Naive thymus-derived CD8-positive, alpha-beta T cell (primary cell): ENCODE results near the gene MRPL54. TPM values are rescaled to one million over a fixed set of nuclear protein-coding genes. Genes with fewer than 3 reads are reported as not detected.

ENCODE experiments used
- polyA plus RNA-seq, 3 donors: library from polyadenylated mRNA; unstranded; fragments of 300-500 nt; fragmentation: Illumina TruSeq; gene quantifications; one replicate each; pipeline ENCODE4 v1.2.3, GENCODE V29; 2021
- total RNA-seq, 8 experiments: library from RNA in 2 of 8; stranded (reverse) in 2 of 8; gene quantifications; one replicate each; pipeline ENCODE4 v1.2.3 and lab custom pipeline; 2021 to 2026

MRPL54 gene
- total and polyA plus RNA-seq, 5 experiments from 2014 or later, result 51.6 to 168 (median 92.5) TPM

Other genes starting within 250 kb of the MRPL54 start
- gene TEKTIP1, start 223.5 kb upstream of the MRPL54 start, total RNA-seq, result 10 to 100 TPM in 1 of 2 experiments, 1 to 10 TPM in 1; 8.8 to 12.5 TPM
- gene TEKTIP1, start 223.5 kb upstream of the MRPL54 start, polyA plus RNA-seq, result under 1 TPM in 1 of 3 donors, not detected in 2; 0.45 TPM
- gene MFSD12, start 205.1 kb upstream of the MRPL54 start, total RNA-seq, result 100 to 1,000 TPM; 134 to 146 TPM
- gene MFSD12, start 205.1 kb upstream of the MRPL54 start, polyA plus RNA-seq, result 10 to 100 TPM; 33.1 to 59.6 (median 42.5) TPM
- 10 to 100 TPM; 50.7 to 59.7 TPM for gene HMG20B, start 189.7 kb upstream of the MRPL54 start, total RNA-seq
- 10 to 100 TPM; 45.8 to 55.9 (median 53.9) TPM for gene HMG20B, start 189.7 kb upstream of the MRPL54 start, polyA plus RNA-seq
- gene GIPC3, start 177.2 kb upstream of the MRPL54 start, total RNA-seq, result 1 to 10 TPM; 3.5 to 3.7 TPM
- gene GIPC3, start 177.2 kb upstream of the MRPL54 start, polyA plus RNA-seq, result 1 to 10 TPM in 2 of 3 donors, under 1 TPM in 1; 0.76 to 3.0 (median 1.1) TPM
- 10 to 100 TPM; 18.5 to 19.1 TPM for gene TBXA2R, start 155.8 kb upstream of the MRPL54 start, total RNA-seq
- 10 to 100 TPM; 11.7 to 26.9 (median 23.9) TPM for gene TBXA2R, start 155.8 kb upstream of the MRPL54 start, polyA plus RNA-seq
- gene CACTIN, start 135.9 kb upstream of the MRPL54 start, total RNA-seq, result 10 to 100 TPM; 42.6 to 54.1 TPM
- 10 to 100 TPM in 1 of 3 donors, 1 to 10 TPM in 2; 6.9 to 20.4 (median 9.3) TPM for gene CACTIN, start 135.9 kb upstream of the MRPL54 start, polyA plus RNA-seq
- 10 to 100 TPM; 30.6 to 32.0 TPM for gene PIP5K1C, start 62.2 kb upstream of the MRPL54 start, total RNA-seq
- 10 to 100 TPM in 1 of 3 donors, 1 to 10 TPM in 2; 3.9 to 10.1 (median 7.4) TPM for gene PIP5K1C, start 62.2 kb upstream of the MRPL54 start, polyA plus RNA-seq
- gene TJP3, start 54.3 kb upstream of the MRPL54 start, total RNA-seq, result 10 to 100 TPM; 13.0 TPM
- 10 to 100 TPM in 1 of 3 donors, 1 to 10 TPM in 2; 5.2 to 11.1 (median 8.9) TPM for gene TJP3, start 54.3 kb upstream of the MRPL54 start, polyA plus RNA-seq
- gene APBA3, start 990 bp upstream of the MRPL54 start, total RNA-seq, result 10 to 100 TPM; 72.8 to 80.4 TPM
- 10 to 100 TPM; 25.0 to 33.0 (median 27.1) TPM for gene APBA3, start 990 bp upstream of the MRPL54 start, polyA plus RNA-seq
- not detected for gene RAX2, start 9.5 kb downstream of the MRPL54 start, total RNA-seq
- not detected for gene RAX2, start 9.5 kb downstream of the MRPL54 start, polyA plus RNA-seq
- gene MATK, start 23.7 kb downstream of the MRPL54 start, total RNA-seq, result 1 to 10 TPM; 1.7 to 2.9 TPM
- 10 to 100 TPM; 25.2 to 69.6 (median 25.9) TPM for gene MATK, start 23.7 kb downstream of the MRPL54 start, polyA plus RNA-seq
- gene ZFR2, start 106.4 kb downstream of the MRPL54 start, total RNA-seq, result under 1 TPM; 0.75 to 0.96 TPM
- 1 to 10 TPM; 1.4 to 5.6 (median 2.9) TPM for gene ZFR2, start 106.4 kb downstream of the MRPL54 start, polyA plus RNA-seq
- gene ATCAY, start 118.0 kb downstream of the MRPL54 start, total RNA-seq, result not detected
- 1 to 10 TPM in 1 of 3 donors, not detected in 2; 1.5 TPM for gene ATCAY, start 118.0 kb downstream of the MRPL54 start, polyA plus RNA-seq
- gene NMRK2, start 170.4 kb downstream of the MRPL54 start, total RNA-seq, result not detected
- gene NMRK2, start 170.4 kb downstream of the MRPL54 start, polyA plus RNA-seq, result not detected
- gene DAPK3, start 208.4 kb downstream of the MRPL54 start, total RNA-seq, result 10 to 100 TPM; 35.1 to 37.8 TPM
- 10 to 100 TPM; 17.7 to 27.7 (median 24.1) TPM for gene DAPK3, start 208.4 kb downstream of the MRPL54 start, polyA plus RNA-seq
- 1,000 to 10,000 TPM; 2,204 to 2,252 TPM for gene EEF2, start 222.8 kb downstream of the MRPL54 start, total RNA-seq
- gene EEF2, start 222.8 kb downstream of the MRPL54 start, polyA plus RNA-seq, result 100 to 1,000 TPM; 546 to 682 (median 600) TPM
- gene PIAS4, start 245.1 kb downstream of the MRPL54 start, total RNA-seq, result 10 to 100 TPM; 34.4 to 34.9 TPM
- gene PIAS4, start 245.1 kb downstream of the MRPL54 start, polyA plus RNA-seq, result 1 to 10 TPM; 3.2 to 4.9 (median 4.5) TPM